Activated B cell treated with CpG ODN at 0.5 μM for 24 hours (primary cell): ENCODE data around the gene SEBOX. TPM values are rescaled to one million over a fixed set of nuclear protein-coding genes. Genes with fewer than 3 reads are reported as not detected.

Source experiments
- ATAC-seq: fragments of 200-7000 bp; cut with Tn5 transposase; one replicate; pipeline ENCODE4 v1.10.0; 2021; ENCODE audit warnings: low read depth, mild to moderate bottlenecking, moderate library complexity
- CTCF ChIA-PET: fragments of 350-600 bp; sonication (Branson Sonifier 250); formaldehyde crosslinking; loops from one replicate; lab custom pipeline; 2021; ENCODE audit warnings: antibody characterized with exemption; lab: Charles Lee
- POLR2A ChIA-PET: fragments of 350-600 bp; sonication (Branson Sonifier 250); formaldehyde crosslinking; loops from one replicate; lab custom pipeline; 2021; ENCODE audit warnings: antibody characterized with exemption; lab: Charles Lee
- DNase-seq: peaks from one replicate; pipeline ENCODE4 v3.0.0; 2022
- H3K27ac Mint-ChIP-seq: one replicate; pipeline ENCODE4 v1.8.0; 2020; ENCODE audit warnings: mixed read lengths
- H3K27me3 Mint-ChIP-seq: one replicate; pipeline ENCODE4 v1.8.0; 2021; ENCODE audit warnings: mixed read lengths
- H3K36me3 Mint-ChIP-seq: one replicate; pipeline ENCODE4 v1.8.0; 2021; ENCODE audit warnings: low read depth, mixed read lengths
- H3K4me1 Mint-ChIP-seq: one replicate; pipeline ENCODE4 v1.8.0; 2021; ENCODE audit warnings: mixed read lengths
- H3K4me3 Mint-ChIP-seq: one replicate; pipeline ENCODE4 v1.8.0; 2020; ENCODE audit warnings: mild to moderate bottlenecking, mixed read lengths
- H3K9me3 Mint-ChIP-seq: one replicate; pipeline ENCODE4 v1.8.0; 2020; ENCODE audit warnings: mixed read lengths
- intact Hi-C: fragments of 100-400 bp; cut with micrococcal nuclease; formaldehyde crosslinking; loops from one replicate; pipeline ENCODE4 v1.15.1; 2024
- total RNA-seq: library from RNA; stranded (reverse); gene quantifications from 2 replicates; pipeline ENCODE4 v1.2.3, GENCODE V29; 2022
- TF ChIP-seq, protein P1 (sequence below): fragments of 200-600 bp; IDR thresholded peaks from one replicate; pipeline ENCODE4 v1.8.0; 2022; ENCODE audit warnings: antibody characterized with exemption, mild to moderate bottlenecking

SEBOX gene
- total RNA-seq, 1 donor from 2014 or later: not detected

DNA sequence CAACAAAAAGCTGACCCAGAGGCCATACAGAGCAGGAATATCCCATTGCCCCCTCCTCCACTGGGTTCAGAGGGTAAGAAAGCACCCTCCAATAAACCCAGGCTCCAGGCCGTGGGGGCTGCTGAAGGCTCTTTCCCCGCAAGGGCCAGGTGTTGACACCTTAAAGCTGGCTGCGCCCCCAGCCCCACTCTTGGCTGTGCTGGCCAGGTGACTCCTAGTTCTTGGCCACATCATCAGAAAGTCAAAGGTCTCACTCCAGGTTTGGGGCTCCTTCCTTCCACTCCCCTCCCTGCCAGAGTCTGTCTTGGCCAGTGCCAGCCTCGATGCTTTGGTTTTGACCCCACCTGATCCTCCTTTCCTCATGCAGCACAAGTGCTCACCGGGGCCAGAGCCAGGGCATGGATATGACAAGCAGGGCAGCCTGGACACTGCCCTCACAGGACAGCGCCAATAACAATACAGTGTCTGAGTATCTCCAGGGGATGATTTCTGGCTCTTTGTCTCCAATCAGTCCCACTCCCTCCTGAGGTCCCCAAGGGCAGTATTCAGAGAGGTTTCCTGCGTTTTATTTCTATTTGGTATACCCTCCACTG lies 32.8 kb upstream of the SEBOX start:
- peak overlapping the region; percentile 20 for H3K27ac Mint-ChIP-seq
- H3K27me3 Mint-ChIP-seq: no peaks in the 10 kb centered on the region
- no peak overlapping the region for H3K4me3 Mint-ChIP-seq
- TF ChIP-seq, protein P1, sequence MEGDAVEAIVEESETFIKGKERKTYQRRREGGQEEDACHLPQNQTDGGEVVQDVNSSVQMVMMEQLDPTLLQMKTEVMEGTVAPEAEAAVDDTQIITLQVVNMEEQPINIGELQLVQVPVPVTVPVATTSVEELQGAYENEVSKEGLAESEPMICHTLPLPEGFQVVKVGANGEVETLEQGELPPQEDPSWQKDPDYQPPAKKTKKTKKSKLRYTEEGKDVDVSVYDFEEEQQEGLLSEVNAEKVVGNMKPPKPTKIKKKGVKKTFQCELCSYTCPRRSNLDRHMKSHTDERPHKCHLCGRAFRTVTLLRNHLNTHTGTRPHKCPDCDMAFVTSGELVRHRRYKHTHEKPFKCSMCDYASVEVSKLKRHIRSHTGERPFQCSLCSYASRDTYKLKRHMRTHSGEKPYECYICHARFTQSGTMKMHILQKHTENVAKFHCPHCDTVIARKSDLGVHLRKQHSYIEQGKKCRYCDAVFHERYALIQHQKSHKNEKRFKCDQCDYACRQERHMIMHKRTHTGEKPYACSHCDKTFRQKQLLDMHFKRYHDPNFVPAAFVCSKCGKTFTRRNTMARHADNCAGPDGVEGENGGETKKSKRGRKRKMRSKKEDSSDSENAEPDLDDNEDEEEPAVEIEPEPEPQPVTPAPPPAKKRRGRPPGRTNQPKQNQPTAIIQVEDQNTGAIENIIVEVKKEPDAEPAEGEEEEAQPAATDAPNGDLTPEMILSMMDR: no peak
- peaks cover 8% of the 10 kb centered on the region for H3K4me1 Mint-ChIP-seq
- H3K36me3 Mint-ChIP-seq: peaks cover 20% of the 10 kb centered on the region
- ChIA-PET POLR2A (no interaction called here), CTCF (no interaction called here)
- H3K9me3 Mint-ChIP-seq: no peaks in the 10 kb centered on the region
- ATAC-seq (no peak), DNase-seq (no peak)
- intact Hi-C loops: no loop called here

GRCh38 chr17:28397275-28397674 lies 32.3 kb upstream of the SEBOX start:
- Mint-ChIP-seq H3K27ac (no peak overlapping the region), H3K4me1 (peaks cover 8% of the 10 kb centered on the region), H3K36me3 (peaks cover 25% of the 10 kb centered on the region), H3K9me3 (no peaks in the 10 kb centered on the region), H3K4me3 (no peak overlapping the region), H3K27me3 (no peaks in the 10 kb centered on the region)
- ChIA-PET POLR2A (no interaction called here), CTCF (interaction anchor here (1.1 kb wide), 1 partner anchor 19 kb away, joined by 4 read pairs; no protein-coding TSS in a partner anchor)
- TF ChIP-seq, protein P1: no peak
- no peak for DNase-seq
- intact Hi-C loops: no loop called here
- no peak for ATAC-seq

DNA sequence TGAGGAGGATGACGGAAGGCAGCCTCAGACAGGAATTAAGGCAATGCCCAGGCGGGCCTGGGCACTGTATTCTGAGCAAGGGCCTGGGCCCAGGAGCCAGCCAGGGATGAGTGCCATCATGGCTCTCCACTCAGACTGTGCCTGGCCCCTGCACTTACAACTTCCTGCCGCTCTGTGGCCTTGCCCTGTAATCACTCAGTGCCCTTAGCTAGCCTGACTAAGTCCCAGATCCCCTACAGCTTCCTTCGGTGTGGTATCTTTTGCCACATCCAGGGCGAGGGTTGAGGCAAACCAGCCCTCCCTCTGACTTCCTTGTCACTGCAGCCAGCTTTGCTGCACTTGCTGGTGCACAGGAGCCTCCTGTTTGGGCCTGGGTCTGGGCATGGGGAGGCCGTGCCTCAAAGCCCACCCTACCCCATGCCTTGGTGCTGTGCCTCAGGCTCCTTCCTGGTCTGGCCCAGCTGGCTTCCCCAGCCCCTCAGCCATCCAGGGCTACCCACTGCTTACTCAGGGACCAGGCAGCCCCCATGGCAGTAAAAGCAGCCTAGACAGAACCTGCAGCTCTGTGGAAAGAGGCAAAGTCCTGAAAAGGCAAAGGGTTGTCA lies 31.7 kb upstream of the SEBOX start:
- TF ChIP-seq, protein P1: no peak
- Mint-ChIP-seq H3K9me3 (no peaks in the 10 kb centered on the region), H3K4me3 (no peak overlapping the region), H3K36me3 (peaks cover 26% of the 10 kb centered on the region), H3K27me3 (no peaks in the 10 kb centered on the region), H3K27ac (no peak overlapping the region), H3K4me1 (peaks cover 8% of the 10 kb centered on the region)
- DNase-seq: no peak
- ATAC-seq: no peak
- POLR2A ChIA-PET: no interaction called here
- intact Hi-C loops: no loop called here
- CTCF ChIA-PET: interaction anchor here (1.1 kb wide), 1 partner anchor 20 kb away, joined by 4 read pairs; no protein-coding TSS in a partner anchor

DNA sequence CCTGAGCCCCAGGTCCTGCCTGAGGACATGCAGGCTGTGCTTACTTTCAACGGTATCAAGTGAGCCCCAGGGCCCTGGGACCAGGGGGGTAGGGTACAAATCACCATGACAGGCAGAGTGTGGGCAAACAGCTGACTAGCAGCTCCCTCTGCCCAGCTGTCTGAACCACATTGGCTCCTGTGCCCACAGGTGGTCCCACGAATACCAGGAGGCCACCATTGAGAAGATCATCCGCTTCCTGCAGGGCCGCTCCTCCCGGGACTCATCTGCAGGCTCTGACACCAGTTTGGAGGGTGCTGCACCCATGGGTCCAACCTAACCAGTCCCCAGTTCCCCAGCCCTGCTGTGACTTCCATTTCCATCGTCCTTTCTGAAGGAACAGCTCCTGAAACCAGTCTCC lies 31.0 kb upstream of the SEBOX start:
- TF ChIP-seq, protein P1: no peak
- peaks cover 8% of the 10 kb centered on the region for H3K4me1 Mint-ChIP-seq
- H3K4me3 Mint-ChIP-seq: no peak overlapping the region
- no peaks in the 10 kb centered on the region for H3K27me3 Mint-ChIP-seq
- CTCF ChIA-PET: no interaction called here
- ATAC-seq (no peak), DNase-seq (no peak)
- intact Hi-C loops: no loop called here
- H3K27ac Mint-ChIP-seq: no peak overlapping the region
- peaks cover 33% of the 10 kb centered on the region for H3K36me3 Mint-ChIP-seq
- POLR2A ChIA-PET: no interaction called here
- H3K9me3 Mint-ChIP-seq: no peaks in the 10 kb centered on the region

DNA sequence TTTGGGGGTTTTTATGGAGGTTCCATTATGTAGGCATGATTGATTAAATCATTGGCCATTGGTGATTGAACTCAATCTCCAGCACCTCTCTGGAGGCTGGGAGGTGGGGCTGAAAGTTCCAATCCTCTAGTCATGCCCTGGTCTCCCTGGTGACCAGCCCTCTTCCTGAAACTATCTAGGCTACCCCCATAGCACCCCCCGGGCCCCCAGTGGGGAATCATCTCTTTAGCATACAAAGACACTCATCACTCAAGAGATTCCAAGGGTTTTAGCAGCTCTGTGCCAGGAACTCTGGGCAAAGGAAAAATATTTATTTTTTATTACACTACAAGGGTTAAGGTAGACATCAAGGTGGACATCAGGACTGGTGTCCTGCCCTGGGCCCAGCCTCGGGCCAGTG lies 30.4 kb upstream of the SEBOX start:
- intact Hi-C loops: no loop called here
- Mint-ChIP-seq H3K36me3 (peaks cover 39% of the 10 kb centered on the region), H3K4me1 (peaks cover 8% of the 10 kb centered on the region), H3K27me3 (no peaks in the 10 kb centered on the region), H3K4me3 (no peak overlapping the region), H3K9me3 (no peaks in the 10 kb centered on the region), H3K27ac (no peak overlapping the region)
- TF ChIP-seq, protein P1: no peak
- ATAC-seq (no peak), DNase-seq (no peak)
- POLR2A ChIA-PET: no interaction called here
- CTCF ChIA-PET: interaction anchor here (0.5 kb wide), 1 partner anchor 81 kb away, joined by 3 read pairs; no protein-coding TSS in a partner anchor
